Neural cell (in vitro differentiated cells): ENCODE measurements around the gene YIPF1.

Source experiments
- CTCF ChIP-seq: fragments of 450-650 bp; IDR thresholded peaks from 2 replicates; pipeline ENCODE4 v1.5.1; 2014; ENCODE audit warnings: antibody characterized with exemption, mild to moderate bottlenecking, moderate library complexity; ENCODE audit not compliant: poor library complexity, severe bottlenecking
- EP300 ChIP-seq: fragments of 450-650 bp; conservative IDR thresholded peaks from 2 replicates; pipeline ENCODE4 v1.6.1; 2014; ENCODE audit warnings: antibody characterized with exemption, mild to moderate bottlenecking, moderate library complexity; ENCODE audit not compliant: poor library complexity, severe bottlenecking
- EZH2 ChIP-seq: fragments of 200-600, 300-800 bp; shearing (Covaris generic), sonication (generic); IDR thresholded peaks from 2 replicates; pipeline ENCODE4 v1.6.1; 2014; ENCODE audit warnings: antibody characterized with exemption, low read length, borderline replicate concordance, mild to moderate bottlenecking; ENCODE audit not compliant: insufficient read depth, poor library complexity, severe bottlenecking
- MXI1 ChIP-seq: fragments of 450-650 bp; conservative IDR thresholded peaks from 2 replicates; pipeline ENCODE4 v1.6.1; 2014; ENCODE audit warnings: antibody characterized with exemption, mild to moderate bottlenecking; ENCODE audit not compliant: poor library complexity, severe bottlenecking
- POLR2AphosphoS5 ChIP-seq: IDR thresholded peaks from 2 replicates; pipeline ENCODE4 v1.6.1; 2012
- RAD21 ChIP-seq: fragments of 450-650 bp; conservative IDR thresholded peaks from 2 replicates; pipeline ENCODE4 v1.6.1; 2014; ENCODE audit warnings: antibody characterized with exemption, mild to moderate bottlenecking, moderate library complexity
- REST ChIP-seq: IDR thresholded peaks from 2 replicates; pipeline ENCODE4 v1.6.1; 2012; ENCODE audit warnings: borderline replicate concordance
- SMC3 ChIP-seq: fragments of 450-650 bp; conservative IDR thresholded peaks from 2 replicates; pipeline ENCODE4 v1.6.1; 2014; ENCODE audit warnings: antibody characterized with exemption, mild to moderate bottlenecking, moderate library complexity; ENCODE audit not compliant: poor library complexity

- TF ChIP-seq CTCF (no peak), EP300 (no peak), POLR2AphosphoS5 (no peak), SMC3 (no peak), RAD21 (no peak), REST (no peak), EZH2 (no peak), MXI1 (no peak)
Observed at GRCh38 chr1:53936430-53936829, 46.8 kb upstream of the YIPF1 start.
